HEK293T (cell line): Measurements from ENCODE around the gene MYH7.

Experiments used
- ARNT ChIP-seq: fragments of 450-650 bp; IDR thresholded peaks from 2 replicates; pipeline ENCODE4 v1.6.1; 2017; ENCODE audit warnings: mild to moderate bottlenecking
- BHLHE40 ChIP-seq: fragments of 450-650 bp; IDR thresholded peaks from 2 replicates; pipeline ENCODE4 v1.6.1; 2016; ENCODE audit warnings: mild to moderate bottlenecking, moderate library complexity, borderline replicate concordance
- ELF4 ChIP-seq: fragments of 450-650 bp; IDR thresholded peaks from 2 replicates; pipeline ENCODE4 v1.6.1; 2017; ENCODE audit warnings: antibody characterized with exemption
- FOXA1 ChIP-seq: fragments of 450-650 bp; IDR thresholded peaks from 2 replicates; pipeline ENCODE4 v1.6.1; 2016; ENCODE audit warnings: mild to moderate bottlenecking
- FOXK2 ChIP-seq: fragments of 450-650 bp; IDR thresholded peaks from 2 replicates; pipeline ENCODE4 v1.6.1; 2016; ENCODE audit warnings: mild to moderate bottlenecking
- FOXM1 ChIP-seq: fragments of 450-650 bp; IDR thresholded peaks from 2 replicates; pipeline ENCODE4 v1.6.1; 2017; ENCODE audit warnings: mild to moderate bottlenecking, borderline replicate concordance
- L3MBTL2 ChIP-seq: fragments of 450-650 bp; conservative IDR thresholded peaks from 2 replicates; pipeline ENCODE4 v1.6.1; 2016; ENCODE audit warnings: mild to moderate bottlenecking
- LEF1 ChIP-seq: fragments of 450-650 bp; IDR thresholded peaks from 2 replicates; pipeline ENCODE4 v1.6.1; 2017; ENCODE audit warnings: mild to moderate bottlenecking, borderline replicate concordance
- SP1 ChIP-seq: fragments of 450-650 bp; IDR thresholded peaks from 2 replicates; pipeline ENCODE4 v1.6.1; 2017
- SUZ12 ChIP-seq: fragments of 450-650 bp; IDR thresholded peaks from 2 replicates; pipeline ENCODE4 v1.6.1; 2016; ENCODE audit warnings: mild to moderate bottlenecking
- TARDBP ChIP-seq: fragments of 450-650 bp; IDR thresholded peaks from 2 replicates; pipeline ENCODE4 v1.6.1; 2016
- ZNF384 ChIP-seq: fragments of 450-650 bp; IDR thresholded peaks from 2 replicates; pipeline ENCODE4 v1.6.1; 2016
- TF ChIP-seq, protein P1 (sequence below): fragments of 450-650 bp; IDR thresholded peaks from 2 replicates; pipeline ENCODE4 v1.6.1; 2016

DNA sequence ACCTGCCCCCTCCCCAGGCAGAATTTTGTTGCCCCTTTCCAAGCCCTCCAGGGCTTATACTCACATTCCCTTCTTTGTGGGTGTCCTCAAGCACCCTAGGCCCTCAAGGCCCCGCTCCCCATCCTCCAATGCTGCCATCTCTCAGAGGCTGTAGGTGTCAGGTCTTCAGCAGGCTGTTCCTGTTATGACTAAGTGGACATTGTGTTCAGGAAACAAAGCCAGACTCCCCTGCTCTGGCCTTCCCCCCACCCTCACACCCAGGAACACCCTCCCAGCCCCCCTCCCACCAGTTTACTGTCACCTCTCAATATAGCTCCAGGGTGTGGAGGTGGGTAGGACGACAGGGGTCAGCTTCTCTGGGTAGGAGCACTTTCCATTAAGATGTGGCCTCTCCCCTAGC lies 26.0 kb downstream of the MYH7 start:
- TF ChIP-seq ZNF384: no peak
- TF ChIP-seq SP1: no peak
- TF ChIP-seq, protein P1, sequence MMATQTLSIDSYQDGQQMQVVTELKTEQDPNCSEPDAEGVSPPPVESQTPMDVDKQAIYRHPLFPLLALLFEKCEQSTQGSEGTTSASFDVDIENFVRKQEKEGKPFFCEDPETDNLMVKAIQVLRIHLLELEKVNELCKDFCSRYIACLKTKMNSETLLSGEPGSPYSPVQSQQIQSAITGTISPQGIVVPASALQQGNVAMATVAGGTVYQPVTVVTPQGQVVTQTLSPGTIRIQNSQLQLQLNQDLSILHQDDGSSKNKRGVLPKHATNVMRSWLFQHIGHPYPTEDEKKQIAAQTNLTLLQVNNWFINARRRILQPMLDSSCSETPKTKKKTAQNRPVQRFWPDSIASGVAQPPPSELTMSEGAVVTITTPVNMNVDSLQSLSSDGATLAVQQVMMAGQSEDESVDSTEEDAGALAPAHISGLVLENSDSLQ: no peak
- TF ChIP-seq SUZ12: no peak
- no peak for TF ChIP-seq ELF4
- TF ChIP-seq FOXK2: no peak
- no peak for TF ChIP-seq FOXM1
- no peak for TF ChIP-seq FOXA1
- TF ChIP-seq TARDBP: no peak
- no peak for TF ChIP-seq L3MBTL2
- no peak for TF ChIP-seq ARNT
- no peak for TF ChIP-seq BHLHE40
- no peak for TF ChIP-seq LEF1
